HG03520 (cell line): Measurements from ENCODE around the gene HABP2.

Experiments used
- ATAC-seq: cut with Tn5 transposase; IDR thresholded peaks from one replicate; pipeline ENCODE4 v1.9.1; 2021; ENCODE audit warnings: mild to moderate bottlenecking, moderate library complexity; ENCODE audit not compliant: unreplicated experiment

Gene HABP2

GRCh38 chr10:113555751-113556150 lies 2.9 kb downstream of the HABP2 start:
- no peak for ATAC-seq

- no peak for ATAC-seq
These were observed 4.6 kb downstream of the HABP2 start for GRCh38 chr10:113557424-113557862.

GRCh38 chr10:113557903-113558321 lies 5.1 kb downstream of the HABP2 start:
- ATAC-seq, result no peak

GRCh38 chr10:113560071-113560470 lies 7.2 kb downstream of the HABP2 start:
- no peak for ATAC-seq

- no peak for ATAC-seq
These were observed 8.4 kb downstream of the HABP2 start for GRCh38 chr10:113561214-113561613.

- no peak for ATAC-seq
These were observed 9.2 kb downstream of the HABP2 start for GRCh38 chr10:113562069-113562468.

GRCh38 chr10:113562704-113563103 lies 9.9 kb downstream of the HABP2 start:
- no peak for ATAC-seq

- ATAC-seq, result peak; percentile 86
These were observed 10.6 kb downstream of the HABP2 start for GRCh38 chr10:113563306-113564088.

GRCh38 chr10:113565364-113565763 lies 12.5 kb downstream of the HABP2 start:
- ATAC-seq, result no peak

- no peak for ATAC-seq
These were observed 14.0 kb downstream of the HABP2 start for GRCh38 chr10:113566888-113567287.

GRCh38 chr10:113569576-113569975 lies 16.7 kb downstream of the HABP2 start:
- no peak for ATAC-seq

- ATAC-seq, result no peak
These were observed 19.9 kb downstream of the HABP2 start for GRCh38 chr10:113572520-113573290.

- ATAC-seq, result no peak
These were observed 20.5 kb downstream of the HABP2 start for GRCh38 chr10:113573368-113573767.

- ATAC-seq, result no peak
These were observed 24.0 kb downstream of the HABP2 start for GRCh38 chr10:113576852-113577251.

GRCh38 chr10:113578773-113579172 lies 25.9 kb downstream of the HABP2 start:
- ATAC-seq, result no peak

- ATAC-seq, result no peak
These were observed 28.2 kb downstream of the HABP2 start for GRCh38 chr10:113581092-113581491.

GRCh38 chr10:113583571-113583970 lies 30.7 kb downstream of the HABP2 start:
- ATAC-seq, result no peak

- no peak for ATAC-seq
These were observed 33.1 kb downstream of the HABP2 start for GRCh38 chr10:113585949-113586348.

- no peak for ATAC-seq
These were observed 36.4 kb downstream of the HABP2 start for GRCh38 chr10:113589201-113589770.

GRCh38 chr10:113590581-113590980 lies 37.7 kb downstream of the HABP2 start:
- ATAC-seq, result no peak

GRCh38 chr10:113592380-113592779 lies 39.5 kb downstream of the HABP2 start:
- ATAC-seq, result no peak

GRCh38 chr10:113594652-113595051 lies 41.8 kb downstream of the HABP2 start:
- no peak for ATAC-seq
